HTR-8/SVneo (cell line): ENCODE measurements around the gene MSH3.
"Not testable (repeated sequence)": the region's sequence is repeated elsewhere in the genome, so short reads cannot be mapped to it uniquely, and the experiment has no call there.

Source experiments
- DNase-seq: peaks from one replicate; pipeline ENCODE4 v3.0.0; 2011; ENCODE audit warnings: low spot score, mixed read lengths; ENCODE audit not compliant: insufficient read length
- FAIRE-seq: peaks from 2 replicates; lab custom pipeline; 2011; peaks lifted over from hg19 to GRCh38; lab: Jason Lieb, UNC

MSH3 gene

GRCh38 chr5:80655231-80655774, 851 bp downstream of the MSH3 start:
- DNase-seq (no peak), FAIRE-seq (no peak)

- no peak for FAIRE-seq
- no peak for DNase-seq
Measured at GRCh38 chr5:80656425-80656824, 2.0 kb downstream of the MSH3 start.

- DNase-seq (no peak), FAIRE-seq (no peak)
Measured at GRCh38 chr5:80659106-80659505, 4.7 kb downstream of the MSH3 start.

- not testable (repeated sequence) for FAIRE-seq, DNase-seq
Measured at GRCh38 chr5:80660661-80661060, 6.2 kb downstream of the MSH3 start.

- FAIRE-seq (no peak), DNase-seq (no peak)
Measured at GRCh38 chr5:80662108-80662507, 7.7 kb downstream of the MSH3 start.

- DNase-seq (no peak), FAIRE-seq (no peak)
Measured at GRCh38 chr5:80665057-80665456, 10.6 kb downstream of the MSH3 start.

GRCh38 chr5:80667384-80667783, 12.9 kb downstream of the MSH3 start:
- FAIRE-seq (no peak), DNase-seq (no peak)

- FAIRE-seq (no peak), DNase-seq (no peak)
Measured at GRCh38 chr5:80668016-80668969, 13.8 kb downstream of the MSH3 start.

- FAIRE-seq = no peak
- peak; percentile 64 for DNase-seq
Measured at GRCh38 chr5:80672140-80672736, 17.8 kb downstream of the MSH3 start.

GRCh38 chr5:80676706-80677105, 22.3 kb downstream of the MSH3 start:
- no peak for FAIRE-seq
- no peak for DNase-seq

- FAIRE-seq (no peak), DNase-seq (peak; percentile 7)
Measured at GRCh38 chr5:80686757-80687156, 32.3 kb downstream of the MSH3 start.

GRCh38 chr5:80688648-80689420, 34.4 kb downstream of the MSH3 start:
- DNase-seq = no peak

GRCh38 chr5:80689627-80690026, 35.2 kb downstream of the MSH3 start:
- DNase-seq (no peak), FAIRE-seq (no peak)

More at GRCh38 chr5:80688648-80689420, 34.4 kb downstream of the MSH3 start:
- FAIRE-seq = no peak

GRCh38 chr5:80695666-80696065, 41.2 kb downstream of the MSH3 start:
- FAIRE-seq = no peak

GRCh38 chr5:80696450-80696849, 42.0 kb downstream of the MSH3 start:
- DNase-seq (no peak), FAIRE-seq (no peak)

More at GRCh38 chr5:80695666-80696065, 41.2 kb downstream of the MSH3 start:
- DNase-seq = no peak

- no peak for FAIRE-seq
- no peak for DNase-seq
Measured at GRCh38 chr5:80697100-80697499, 42.6 kb downstream of the MSH3 start.

GRCh38 chr5:80698369-80698768, 43.9 kb downstream of the MSH3 start:
- FAIRE-seq = no peak

GRCh38 chr5:80701597-80701996, 47.1 kb downstream of the MSH3 start:
- DNase-seq (no peak), FAIRE-seq (no peak)

More at GRCh38 chr5:80698369-80698768, 43.9 kb downstream of the MSH3 start:
- no peak for DNase-seq

- no peak for DNase-seq
Measured at GRCh38 chr5:80703291-80703690, 48.8 kb downstream of the MSH3 start.

GRCh38 chr5:80703747-80704146, 49.3 kb downstream of the MSH3 start:
- no peak for FAIRE-seq
- no peak for DNase-seq

More at GRCh38 chr5:80703291-80703690, 48.8 kb downstream of the MSH3 start:
- no peak for FAIRE-seq
